Measurements from ENCODE around the gene RFC5.
"Not testable (repeated sequence)": the region's sequence is repeated elsewhere in the genome, so short reads cannot be mapped to it uniquely, and the experiment has no call there.

The RFC5 gene

GRCh38 chr12:118053071-118053985 is 36.8 kb downstream of the RFC5 start:
- no peak for DNase-seq

- peak; percentile 79 for DNase-seq
Observed at GRCh38 chr12:118055144-118055557, 38.6 kb downstream of the RFC5 start.

DNA sequence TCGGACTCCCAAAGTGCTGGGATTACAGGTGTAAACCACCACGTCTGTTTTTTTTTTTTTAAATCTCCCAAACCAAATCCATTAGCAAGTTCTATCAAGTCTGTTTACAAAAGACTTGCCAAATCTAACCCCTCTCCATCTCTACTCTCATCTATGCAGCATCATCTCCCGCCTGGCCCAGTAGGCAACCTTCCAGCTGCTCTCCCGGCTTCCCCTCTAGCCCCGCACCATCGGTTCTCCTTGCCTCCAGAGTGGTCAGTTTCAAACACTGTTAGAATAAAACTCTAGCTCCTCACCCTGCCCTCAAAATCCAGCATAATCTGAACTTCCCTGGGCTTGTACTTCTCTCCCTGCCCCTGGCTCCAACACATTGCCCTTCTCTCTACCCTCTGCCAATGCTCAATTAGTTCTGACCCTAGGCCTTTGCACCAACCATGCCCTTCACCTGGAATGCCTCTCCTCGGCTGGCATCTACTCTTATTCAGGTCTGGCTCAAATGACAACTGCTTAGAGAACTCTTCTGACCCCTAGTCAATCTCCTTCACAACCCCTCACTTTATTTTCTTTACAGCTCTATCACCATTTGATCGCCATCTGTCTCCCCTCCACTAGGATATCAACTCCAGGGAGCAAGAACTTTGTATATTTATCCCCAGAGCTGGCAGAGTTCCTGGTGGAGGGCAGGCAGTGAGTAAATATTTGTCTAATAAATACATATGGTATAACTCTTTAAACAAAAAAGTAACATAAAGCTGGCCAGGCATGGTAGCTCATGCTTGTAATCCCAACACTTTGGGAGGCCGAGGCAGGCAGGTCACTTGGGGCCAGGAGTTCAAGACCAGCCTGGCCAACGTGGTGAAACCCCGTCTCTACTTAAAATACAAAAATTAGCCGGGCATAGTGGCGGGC is 39.6 kb downstream of the RFC5 start:
- DNase-seq, result no peak

- DNase-seq, result no peak
Observed at GRCh38 chr12:118058227-118058626, 41.7 kb downstream of the RFC5 start.

- DNase-seq, result no peak
Observed at GRCh38 chr12:118058881-118059280, 42.4 kb downstream of the RFC5 start.

DNA sequence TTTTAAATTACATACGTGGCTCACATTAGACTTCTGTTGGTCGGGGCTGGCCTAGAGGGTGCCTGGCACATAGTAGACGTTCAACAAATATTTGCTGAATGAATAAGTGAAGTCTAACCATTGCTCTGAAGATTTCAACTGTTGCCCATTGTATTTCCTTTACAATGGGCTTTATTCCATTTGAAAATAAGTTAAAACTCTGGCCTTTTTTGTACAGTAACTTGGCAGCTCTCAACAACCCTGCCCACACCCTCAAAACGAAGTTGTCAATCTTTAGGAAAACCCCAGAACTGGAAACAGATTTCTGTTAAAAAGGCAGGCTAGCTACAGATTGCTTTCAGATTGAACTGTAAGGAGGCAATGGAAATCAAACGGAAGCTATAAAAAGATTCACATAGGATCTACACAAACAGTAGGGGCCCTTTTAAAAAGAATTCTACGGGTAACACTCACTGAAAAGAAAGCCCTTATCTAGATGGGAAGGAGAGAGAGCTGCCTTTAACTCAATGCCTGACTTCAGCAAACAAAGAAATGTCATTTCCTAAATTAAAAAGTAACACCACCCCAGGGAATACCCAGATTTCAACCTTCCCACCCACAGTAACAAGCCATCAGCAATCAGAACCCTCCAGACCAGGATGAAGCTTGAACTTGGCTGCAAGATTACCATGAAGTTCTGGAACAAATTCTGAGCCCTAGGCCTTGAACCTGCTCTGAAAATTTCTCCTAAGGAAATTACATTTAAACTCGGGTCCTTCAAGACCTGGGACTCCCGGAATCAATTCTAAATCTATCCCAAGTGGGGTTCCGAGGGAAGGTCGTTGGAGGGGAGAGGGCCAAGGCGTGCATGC is 43.1 kb downstream of the RFC5 start:
- no peak for DNase-seq

DNA sequence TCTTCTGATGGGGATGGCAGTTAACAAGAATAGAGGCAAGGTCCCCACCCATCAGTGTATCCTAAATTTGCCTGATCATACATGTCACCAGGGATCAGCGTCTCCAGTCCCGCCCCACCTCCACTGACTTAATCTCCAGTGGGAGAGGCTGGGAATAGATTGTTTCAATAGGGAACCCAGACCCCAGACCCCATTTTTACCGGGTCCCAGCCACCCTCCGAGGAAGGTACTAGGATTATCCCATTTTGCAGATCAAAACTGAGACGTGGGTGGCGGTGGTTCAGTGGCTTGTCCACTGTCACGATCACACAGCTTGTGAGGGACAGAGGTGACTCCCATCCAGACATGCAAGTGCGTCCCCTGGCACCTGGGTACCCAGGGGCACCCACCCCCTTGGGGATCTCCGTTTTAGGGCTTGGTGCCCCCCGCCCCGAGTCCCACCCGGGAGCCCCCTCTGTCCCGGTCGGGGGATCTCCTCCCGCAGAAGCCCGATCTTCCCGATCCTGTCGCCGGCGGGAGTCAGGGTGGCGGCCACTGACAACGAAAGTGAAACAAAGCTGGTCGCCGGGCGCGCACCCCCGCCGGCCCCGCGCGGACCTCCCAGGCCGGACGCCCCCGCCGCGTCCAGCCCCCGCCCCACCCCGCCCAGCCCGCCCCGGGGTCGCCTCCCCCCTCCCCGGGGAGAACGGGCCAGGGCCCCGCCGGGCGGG is 44.0 kb downstream of the RFC5 start:
- DNase-seq, result no peak

DNA sequence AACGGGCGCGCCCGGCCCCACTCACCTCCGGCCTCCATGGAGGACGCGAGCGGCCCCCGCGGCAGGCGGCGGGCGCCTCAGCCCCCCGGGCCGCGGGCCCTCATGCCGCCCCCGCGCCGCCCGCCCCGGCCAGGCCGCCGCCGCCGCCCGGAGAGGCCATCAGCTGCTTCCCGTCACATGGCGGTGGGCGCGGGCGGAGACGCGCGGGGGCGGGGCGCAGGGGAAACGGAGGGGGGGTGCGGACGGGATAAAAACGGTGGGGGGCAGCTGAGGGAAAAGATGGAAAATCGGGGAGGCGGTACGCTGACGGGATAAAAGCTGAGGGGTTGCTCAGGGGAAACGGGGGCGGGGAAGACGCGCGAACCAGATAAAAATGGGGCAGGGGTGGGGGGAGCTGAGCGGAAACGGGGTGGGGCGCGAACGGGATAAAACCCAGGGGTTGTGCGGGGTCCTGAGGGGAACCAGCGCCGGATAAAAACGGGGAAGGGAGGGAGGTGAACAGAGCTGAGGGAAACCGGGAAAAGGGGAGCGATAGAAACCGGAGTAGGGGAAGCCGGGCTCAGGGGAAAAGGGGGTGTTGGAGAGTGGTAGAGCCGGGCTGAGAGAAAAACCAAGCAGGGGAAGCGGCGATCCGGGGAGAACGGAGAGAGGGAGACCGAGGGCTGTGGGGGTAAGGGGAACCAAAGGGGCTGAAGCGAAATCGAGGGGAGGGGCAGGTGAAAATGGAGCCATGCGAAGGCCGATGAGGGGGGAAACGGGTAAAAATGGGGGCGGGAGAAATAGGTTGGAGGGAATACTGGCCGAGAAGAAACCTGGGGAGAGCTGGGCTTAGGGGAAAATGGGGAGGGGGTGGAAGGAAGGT is 44.7 kb downstream of the RFC5 start, which contains the start of gene WSB2:
TSS of gene WSB2 (minus strand) at position 169 of the 862 bp plus-strand sequence. CDS start at position 38, 131 bp downstream.
- peak; percentile 42 for DNase-seq

DNA sequence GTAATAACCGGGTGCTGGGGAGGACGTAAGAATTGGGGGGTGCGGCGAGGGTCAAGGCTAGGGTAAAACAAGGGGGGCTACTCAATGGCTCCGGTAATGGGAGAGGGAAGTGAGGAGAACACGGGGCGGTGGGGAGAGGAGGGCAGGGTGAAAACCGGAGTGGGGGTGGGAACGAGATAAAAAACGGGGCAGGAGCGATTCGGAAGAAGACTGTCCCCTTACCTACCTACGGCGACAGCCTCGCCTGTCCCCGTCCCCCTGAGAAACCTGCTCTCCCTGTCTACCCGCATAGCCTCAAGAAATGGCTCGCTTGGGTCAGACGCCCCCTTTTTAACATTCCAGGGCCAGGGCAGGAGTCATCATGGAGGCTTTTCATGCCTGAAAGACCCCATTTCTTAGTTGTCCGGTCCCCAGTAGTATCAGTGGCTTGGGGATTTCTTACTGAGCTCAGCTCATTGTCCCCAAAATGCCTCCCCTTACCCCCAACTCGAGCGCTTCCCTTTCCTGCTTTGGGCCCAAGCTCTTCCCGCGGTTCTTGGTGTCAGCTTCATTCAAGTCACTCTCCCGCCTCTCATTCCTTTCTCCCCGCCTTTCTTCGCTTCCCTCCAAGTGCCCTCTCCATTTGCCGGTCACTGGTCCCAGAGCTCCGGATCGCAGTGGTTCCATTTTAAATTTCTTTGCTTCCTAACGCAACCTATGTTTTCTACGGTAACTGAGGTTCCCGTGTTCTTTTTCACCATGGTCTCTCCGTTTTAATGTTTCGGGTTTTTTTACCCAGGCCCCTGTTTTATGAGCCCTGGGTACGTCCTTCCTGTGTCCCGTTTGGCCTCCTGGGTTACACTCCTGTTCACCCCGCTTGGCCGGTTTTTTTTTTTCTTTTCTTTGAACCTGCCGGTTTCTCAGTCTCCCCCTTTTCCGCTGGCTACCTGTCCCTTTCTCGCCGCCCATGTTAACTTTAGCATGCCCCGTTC is 45.7 kb downstream of the RFC5 start:
- no peak for DNase-seq

GRCh38 chr12:118063576-118064391 is 47.3 kb downstream of the RFC5 start:
- DNase-seq, result no peak

- no peak for DNase-seq
Observed at GRCh38 chr12:118064608-118065007, 48.1 kb downstream of the RFC5 start.

GRCh38 chr12:118065380-118065779 is 48.9 kb downstream of the RFC5 start:
- DNase-seq, result no peak

DNA sequence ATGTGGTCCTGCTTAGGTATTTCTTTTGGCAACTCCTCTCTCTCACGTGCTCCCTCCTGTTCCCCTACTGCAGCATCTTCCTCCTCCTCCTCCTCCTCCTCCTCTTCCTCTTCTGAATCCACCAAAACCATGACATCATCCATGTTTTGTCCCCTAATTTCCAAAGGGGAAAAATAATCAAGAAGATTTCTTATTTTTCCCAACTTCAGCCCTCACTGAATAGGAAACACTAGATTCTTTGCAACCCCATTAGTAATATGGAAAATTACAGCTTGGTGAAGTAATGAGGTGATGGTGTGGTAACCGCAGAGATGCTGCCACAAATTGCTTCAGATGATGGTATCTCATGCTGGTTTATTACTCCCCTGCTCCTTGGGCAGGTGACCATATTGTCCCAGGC is 51.9 kb downstream of the RFC5 start:
- DNase-seq, result no peak

GRCh38 chr12:118070650-118071049 is 54.1 kb downstream of the RFC5 start:
- no peak for DNase-seq

- DNase-seq, result no peak
Observed at GRCh38 chr12:118073768-118074167, 57.3 kb downstream of the RFC5 start.

GRCh38 chr12:118081521-118081920 is 65.0 kb downstream of the RFC5 start:
- not testable (repeated sequence) for DNase-seq

All from CD4-positive, alpha-beta T cell treated with Interleukin-4 for 4 hours (primary cell).